Measurements from ENCODE around the gene BMP7.

- TF ChIP-seq EZH2 (IDR thresholded peaks at IDR 0.05) = no peak
- no peak for TF ChIP-seq POLR2AphosphoS5 (IDR thresholded peaks at IDR 0.05; ENCODE audit: borderline replicate concordance, low read depth, low read length)
Measured at GRCh38 chr20:57263801-57264792, 2.3 kb downstream of the BMP7 start.
